GM12801 (cell line): ENCODE data around the gene SAFB2.

Experiments
- CTCF ChIP-seq: IDR thresholded peaks from one replicate; pipeline ENCODE4 v1.5.1; 2011; ENCODE audit warnings: control low read depth; ENCODE audit not compliant: insufficient read length; ENCODE audit errors: extremely low read depth

The SAFB2 gene

GRCh38 chr19:5663904-5664303 is 41.3 kb upstream of the SAFB2 start:
- TF ChIP-seq CTCF = no peak

- TF ChIP-seq CTCF = no peak
These were observed 38.9 kb upstream of the SAFB2 start for GRCh38 chr19:5661483-5661882.

GRCh38 chr19:5655412-5655811 is 32.8 kb upstream of the SAFB2 start:
- no peak for TF ChIP-seq CTCF

- no peak for TF ChIP-seq CTCF
These were observed 32.4 kb upstream of the SAFB2 start for GRCh38 chr19:5654931-5655330.

- TF ChIP-seq CTCF = no peak
These were observed 29.7 kb upstream of the SAFB2 start for GRCh38 chr19:5652261-5652660.

- TF ChIP-seq CTCF = no peak
These were observed 28.8 kb upstream of the SAFB2 start for GRCh38 chr19:5651361-5651760.

GRCh38 chr19:5648464-5648863 is 25.9 kb upstream of the SAFB2 start:
- TF ChIP-seq CTCF = no peak

GRCh38 chr19:5646703-5647102 is 24.1 kb upstream of the SAFB2 start:
- TF ChIP-seq CTCF = no peak
